Skin epidermis (tissue), 12 donors: ENCODE results near the gene SLX4IP.

Experiments used
- H3K27ac ChIP-seq, 21 experiments: fragments of 200-600 bp; sonication (generic) in 11 of 21; one replicate each; pipeline ENCODE4 v1.5.0; 2020; ENCODE audit warnings: mild to moderate bottlenecking in 3 of 21, inconsistent platforms in 2 of 21, moderate library complexity in 2 of 21
- H3K4me3 ChIP-seq, 7 experiments: fragments of 200-600 bp; sonication (generic) in 2 of 7; one replicate each; pipeline ENCODE4 v1.5.0; 2020; ENCODE audit warnings: inconsistent platforms in 2 of 7, mild to moderate bottlenecking in 2 of 7, moderate library complexity in 1 of 7

The SLX4IP gene

GRCh38 chr20:10647909-10648308 is 212.8 kb downstream of the SLX4IP start:
- H3K27ac ChIP-seq: peak overlapping the region in 8 of 21 experiments; percentile 3 to 44 (median 36)
- no peak overlapping the region for H3K4me3 ChIP-seq

GRCh38 chr20:10648651-10649050 is 213.5 kb downstream of the SLX4IP start:
- Histone ChIP-seq H3K4me3 (no peak overlapping the region), H3K27ac (peak overlapping the region in 6 of 21 experiments; percentile 3 to 44 (median 19))

GRCh38 chr20:10649080-10649796 is 214.1 kb downstream of the SLX4IP start:
- Histone ChIP-seq H3K4me3 (no peak overlapping the region), H3K27ac (peak overlapping the region in 6 of 21 experiments; percentile 3 to 40 (median 16))

GRCh38 chr20:10649797-10650160 is 214.7 kb downstream of the SLX4IP start:
- Histone ChIP-seq H3K4me3 (no peak overlapping the region), H3K27ac (peak overlapping the region in 4 of 21 experiments; percentile 3 to 40 (median 28))

GRCh38 chr20:10651227-10651990 is 216.3 kb downstream of the SLX4IP start:
- peak overlapping the region in 10 of 21 experiments; percentile 4 to 82 (median 66) for H3K27ac ChIP-seq
- no peak overlapping the region for H3K4me3 ChIP-seq

- Histone ChIP-seq H3K4me3 (no peak overlapping the region), H3K27ac (peak overlapping the region in 13 of 21 experiments; percentile 6 to 82 (median 70))
Measured at GRCh38 chr20:10652185-10652584, 217.1 kb downstream of the SLX4IP start.

GRCh38 chr20:10652660-10653261 is 217.7 kb downstream of the SLX4IP start:
- Histone ChIP-seq H3K27ac (peak overlapping the region in 18 of 21 experiments; percentile 6 to 82 (median 70)), H3K4me3 (no peak overlapping the region)

- peak overlapping the region in 19 of 21 experiments; percentile 11 to 82 (median 70) for H3K27ac ChIP-seq
- H3K4me3 ChIP-seq: no peak overlapping the region
Measured at GRCh38 chr20:10653599-10654249, 218.6 kb downstream of the SLX4IP start.

- peak overlapping the region in 19 of 21 experiments; percentile 11 to 82 (median 70) for H3K27ac ChIP-seq
- no peak overlapping the region for H3K4me3 ChIP-seq
Measured at GRCh38 chr20:10654250-10654610, 219.1 kb downstream of the SLX4IP start.

GRCh38 chr20:10654630-10655029 is 219.5 kb downstream of the SLX4IP start:
- Histone ChIP-seq H3K27ac (peak overlapping the region in 19 of 21 experiments; percentile 4 to 82 (median 70)), H3K4me3 (no peak overlapping the region)

- no peak overlapping the region for H3K4me3 ChIP-seq
- H3K27ac ChIP-seq: peak overlapping the region in 16 of 21 experiments; percentile 4 to 80 (median 64)
Measured at GRCh38 chr20:10655720-10656669, 220.9 kb downstream of the SLX4IP start.

- no peak overlapping the region for H3K4me3 ChIP-seq
- H3K27ac ChIP-seq: peak overlapping the region in 11 of 21 experiments; percentile 7 to 62 (median 24)
Measured at GRCh38 chr20:10657453-10657852, 222.3 kb downstream of the SLX4IP start.

GRCh38 chr20:10658051-10658823 is 223.1 kb downstream of the SLX4IP start:
- peak overlapping the region in 9 of 21 experiments; percentile 11 to 62 (median 26) for H3K27ac ChIP-seq
- H3K4me3 ChIP-seq: no peak overlapping the region

- Histone ChIP-seq H3K27ac (peak overlapping the region in 4 of 21 experiments; percentile 19 to 51 (median 30)), H3K4me3 (no peak overlapping the region)
Measured at GRCh38 chr20:10658876-10659632, 223.9 kb downstream of the SLX4IP start.

- H3K4me3 ChIP-seq: no peak overlapping the region
- peak overlapping the region in 11 of 21 experiments; percentile 19 to 52 (median 30) for H3K27ac ChIP-seq
Measured at GRCh38 chr20:10659651-10660601, 224.8 kb downstream of the SLX4IP start.

GRCh38 chr20:10660661-10661060 is 225.6 kb downstream of the SLX4IP start:
- peak overlapping the region in 11 of 21 experiments; percentile 19 to 52 (median 30) for H3K27ac ChIP-seq
- H3K4me3 ChIP-seq: no peak overlapping the region
